Activated CD4-positive, alpha-beta T cell treated with anti-CD3 and anti-CD28 coated beads for 24 hours (primary cell): ENCODE results near the gene UVRAG.

Experiments used
- DNase-seq, 2 donors: peaks; one replicate each; pipeline ENCODE4 v3.0.0-alpha.2; 2020; ENCODE audit warnings: low read depth in 2 of 2

UVRAG gene

GRCh38 chr11:76150141-76150540, 335.1 kb downstream of the UVRAG start:
- DNase-seq, result no peak

GRCh38 chr11:76151556-76152085, 336.6 kb downstream of the UVRAG start:
- DNase-seq, result no peak

- DNase-seq, result peak; percentile 79 to 87
Measured at GRCh38 chr11:76152086-76152681, 337.2 kb downstream of the UVRAG start.

- DNase-seq, result no peak
Measured at GRCh38 chr11:76152741-76153570, 337.9 kb downstream of the UVRAG start.

GRCh38 chr11:76153571-76153923, 338.5 kb downstream of the UVRAG start:
- DNase-seq, result no peak

- no peak for DNase-seq
Measured at GRCh38 chr11:76155500-76156227, 340.7 kb downstream of the UVRAG start.

GRCh38 chr11:76156971-76157427, 342.0 kb downstream of the UVRAG start:
- no peak for DNase-seq

GRCh38 chr11:76157891-76158290, 342.9 kb downstream of the UVRAG start:
- no peak for DNase-seq

- no peak for DNase-seq
Measured at GRCh38 chr11:76158394-76159302, 343.6 kb downstream of the UVRAG start.

- DNase-seq, result no peak
Measured at GRCh38 chr11:76159303-76159937, 344.4 kb downstream of the UVRAG start.

GRCh38 chr11:76159983-76160661, 345.1 kb downstream of the UVRAG start:
- DNase-seq, result no peak

- DNase-seq, result no peak
Measured at GRCh38 chr11:76160856-76161255, 345.8 kb downstream of the UVRAG start.

GRCh38 chr11:76161261-76161961, 346.4 kb downstream of the UVRAG start:
- DNase-seq, result no peak

GRCh38 chr11:76162336-76163288, 347.6 kb downstream of the UVRAG start:
- DNase-seq, result no peak

GRCh38 chr11:76163289-76163880, 348.4 kb downstream of the UVRAG start:
- no peak for DNase-seq

- no peak for DNase-seq
Measured at GRCh38 chr11:76164081-76164480, 349.1 kb downstream of the UVRAG start.

- no peak for DNase-seq
Measured at GRCh38 chr11:76164861-76165751, 350.1 kb downstream of the UVRAG start.
